HFF-Myc (cell line): Measurements from ENCODE around the gene NANS.

Source experiments
- DNase-seq: peaks from one replicate; pipeline ENCODE4 v3.0.0-alpha.2; 2011; ENCODE audit warnings: low read depth; ENCODE audit errors: extremely low read depth
- H3K4me3 ChIP-seq: replicated peaks from 2 replicates; pipeline ENCODE4 v1.5.1; 2011; ENCODE audit warnings: low read depth, mild to moderate bottlenecking, control low read depth, low read length
- CTCF ChIP-seq: IDR thresholded peaks from 2 replicates; pipeline ENCODE4 v1.5.1; 2012; ENCODE audit warnings: mild to moderate bottlenecking, low read depth, low read length, control low read depth; ENCODE audit errors: missing control alignments

NANS gene

GRCh38 chr9:98083061-98083501 is 26.5 kb downstream of the NANS start:
- H3K4me3 ChIP-seq: no peak overlapping the region
- TF ChIP-seq CTCF: no peak
- no peak for DNase-seq

GRCh38 chr9:98083566-98084183 is 27.1 kb downstream of the NANS start:
- no peak for DNase-seq
- no peak for TF ChIP-seq CTCF
- no peak overlapping the region for H3K4me3 ChIP-seq

- no peak overlapping the region for H3K4me3 ChIP-seq
- no peak for DNase-seq
- no peak for TF ChIP-seq CTCF
Measured at GRCh38 chr9:98084396-98084795, 27.9 kb downstream of the NANS start.

- DNase-seq: no peak
- TF ChIP-seq CTCF: no peak
- H3K4me3 ChIP-seq: no peak overlapping the region
Measured at GRCh38 chr9:98085058-98085457, 28.5 kb downstream of the NANS start.

GRCh38 chr9:98085944-98086343 is 29.4 kb downstream of the NANS start:
- H3K4me3 ChIP-seq: no peak overlapping the region
- no peak for TF ChIP-seq CTCF
- DNase-seq: no peak

- no peak overlapping the region for H3K4me3 ChIP-seq
- TF ChIP-seq CTCF: no peak
- DNase-seq: no peak
Measured at GRCh38 chr9:98086461-98086860, 29.9 kb downstream of the NANS start.
